Suprapubic skin (tissue), 4 donors: Measurements from ENCODE around the gene PJVK. TPM values are rescaled to one million over a fixed set of nuclear protein-coding genes. Genes with fewer than 3 reads are reported as not detected.

ENCODE experiments used
- DNase-seq, 2 donors: peaks; one replicate each; pipeline ENCODE4 v3.0.0-alpha.2; 2019; ENCODE audit warnings: low spot score in 2 of 2
- H3K27ac ChIP-seq: fragments of 200-600 bp; sonication (generic); one replicate; pipeline ENCODE4 v1.5.1; 2019
- H3K27me3 ChIP-seq: fragments of 200-600 bp; sonication (generic); one replicate; pipeline ENCODE4 v1.5.1; 2019
- H3K36me3 ChIP-seq: fragments of 200-600 bp; sonication (generic); one replicate; pipeline ENCODE4 v1.5.1; 2019
- H3K4me1 ChIP-seq: fragments of 200-600 bp; sonication (generic); one replicate; pipeline ENCODE4 v1.5.1; 2019
- H3K4me3 ChIP-seq: fragments of 200-600 bp; sonication (generic); one replicate; pipeline ENCODE4 v1.5.1; 2019; ENCODE audit warnings: mild to moderate bottlenecking
- H3K9me3 ChIP-seq: fragments of 200-600 bp; sonication (generic); one replicate; pipeline ENCODE4 v1.5.1; 2019
- EP300 ChIP-seq: sonication (generic); formaldehyde crosslinking; IDR thresholded peaks from one replicate; pipeline ENCODE4 v1.6.1; 2017; ENCODE audit warnings: antibody characterized with exemption
- POLR2A ChIP-seq, 2 donors: fragments of 450-650 bp; IDR thresholded peaks; one replicate each; pipeline ENCODE4 v1.6.1; 2017; ENCODE audit warnings: antibody characterized with exemption in 2 of 2, mild to moderate bottlenecking in 2 of 2, moderate library complexity in 2 of 2
- POLR2AphosphoS5 ChIP-seq, 3 donors: sonication (generic); formaldehyde crosslinking; IDR thresholded peaks; one replicate each; pipeline ENCODE4 v1.6.1; 2017; ENCODE audit warnings: antibody characterized with exemption in 3 of 3
- WGBS: methylation state at CpG from one replicate; pipeline ENCODE4 v1.1.5; 2018; 5-methylcytosine and 5-hydroxymethylcytosine counted together
- total RNA-seq, 4 donors: library from RNA; depleted of rRNA; stranded (reverse); fragments of >200 nt; gene quantifications; one replicate each; pipeline ENCODE4 v1.1.0, GENCODE V29; 2016
- TF ChIP-seq, protein P1 (sequence below), 2 donors: fragments of 200-600 bp in 1 of 2; fragments of 450-650 bp in 1 of 2; sonication (generic) in 1 of 2; IDR thresholded peaks; one replicate each; pipeline ENCODE4 v1.5.1; 2016 to 2019; ENCODE audit warnings: antibody characterized with exemption in 2 of 2, mild to moderate bottlenecking in 1 of 2, moderate library complexity in 1 of 2

The PJVK gene
- total RNA-seq, 4 donors from 2014 or later = 1.7 to 6.6 (median 2.7) TPM

DNA sequence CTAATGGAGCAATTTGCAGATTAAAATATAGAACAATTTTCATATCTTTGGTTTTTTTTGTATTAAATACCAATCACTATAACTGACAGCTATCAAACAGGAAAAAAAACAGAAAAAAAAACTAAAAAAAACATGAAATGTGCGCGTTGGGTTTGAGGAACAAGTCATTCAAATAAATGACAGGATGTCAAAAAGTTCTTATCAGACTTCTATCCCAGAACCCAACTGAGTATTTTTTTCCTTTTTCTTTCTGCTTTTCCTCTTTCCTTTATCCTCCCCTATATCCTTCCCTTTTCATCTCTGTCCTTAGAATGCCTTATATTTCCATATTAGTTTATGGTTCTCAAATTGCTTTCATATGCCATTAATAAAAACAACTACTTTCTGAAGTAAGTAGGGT is 14.5 kb upstream of the PJVK start:
- H3K9me3 ChIP-seq = no peaks in the 10 kb centered on the region
- H3K36me3 ChIP-seq = peaks cover 80% of the 10 kb centered on the region
- H3K27me3 ChIP-seq = no peaks in the 10 kb centered on the region
- 90% methylated on average over 2 of the region's 2 CpGs for WGBS
- TF ChIP-seq, protein P1, sequence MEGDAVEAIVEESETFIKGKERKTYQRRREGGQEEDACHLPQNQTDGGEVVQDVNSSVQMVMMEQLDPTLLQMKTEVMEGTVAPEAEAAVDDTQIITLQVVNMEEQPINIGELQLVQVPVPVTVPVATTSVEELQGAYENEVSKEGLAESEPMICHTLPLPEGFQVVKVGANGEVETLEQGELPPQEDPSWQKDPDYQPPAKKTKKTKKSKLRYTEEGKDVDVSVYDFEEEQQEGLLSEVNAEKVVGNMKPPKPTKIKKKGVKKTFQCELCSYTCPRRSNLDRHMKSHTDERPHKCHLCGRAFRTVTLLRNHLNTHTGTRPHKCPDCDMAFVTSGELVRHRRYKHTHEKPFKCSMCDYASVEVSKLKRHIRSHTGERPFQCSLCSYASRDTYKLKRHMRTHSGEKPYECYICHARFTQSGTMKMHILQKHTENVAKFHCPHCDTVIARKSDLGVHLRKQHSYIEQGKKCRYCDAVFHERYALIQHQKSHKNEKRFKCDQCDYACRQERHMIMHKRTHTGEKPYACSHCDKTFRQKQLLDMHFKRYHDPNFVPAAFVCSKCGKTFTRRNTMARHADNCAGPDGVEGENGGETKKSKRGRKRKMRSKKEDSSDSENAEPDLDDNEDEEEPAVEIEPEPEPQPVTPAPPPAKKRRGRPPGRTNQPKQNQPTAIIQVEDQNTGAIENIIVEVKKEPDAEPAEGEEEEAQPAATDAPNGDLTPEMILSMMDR (IDR thresholded peaks at IDR 0.05) = no peak
- TF ChIP-seq EP300 (no peak), POLR2A (IDR thresholded peaks at IDR 0.05) (no peak), POLR2AphosphoS5 (IDR thresholded peaks at IDR 0.05) (no peak)
- H3K4me1 ChIP-seq = no peaks in the 10 kb centered on the region
- no peak overlapping the region for H3K4me3 ChIP-seq
- DNase-seq = no peak
- no peak overlapping the region for H3K27ac ChIP-seq

DNA sequence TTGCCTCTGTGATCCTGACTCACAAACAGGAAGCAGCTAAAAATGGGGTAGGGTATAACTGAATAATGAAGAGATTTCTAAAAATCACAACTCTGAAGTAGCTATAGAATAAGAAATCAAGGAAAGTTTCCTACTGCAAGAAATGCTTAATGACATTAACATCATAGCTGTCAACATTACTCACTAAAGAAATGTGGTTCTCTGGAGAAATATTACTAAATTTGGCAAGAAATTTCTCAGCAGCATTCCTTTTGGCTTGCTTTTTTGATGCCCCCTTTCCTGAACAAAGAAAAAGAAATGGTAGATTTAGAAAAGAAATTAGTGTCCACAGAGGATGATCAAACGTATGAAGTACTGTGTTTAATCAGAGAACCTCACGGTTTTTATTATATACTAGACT is 9.8 kb upstream of the PJVK start:
- Histone ChIP-seq H3K4me1 (no peaks in the 10 kb centered on the region), H3K27me3 (no peaks in the 10 kb centered on the region), H3K27ac (no peak overlapping the region), H3K9me3 (no peaks in the 10 kb centered on the region), H3K4me3 (no peak overlapping the region), H3K36me3 (peaks cover 81% of the 10 kb centered on the region)
- TF ChIP-seq, protein P1 (IDR thresholded peaks at IDR 0.05) = no peak
- TF ChIP-seq POLR2A (IDR thresholded peaks at IDR 0.05) = no peak
- no peak for TF ChIP-seq POLR2AphosphoS5 (IDR thresholded peaks at IDR 0.05)
- TF ChIP-seq EP300 = no peak
- 89% methylated on average over 2 of the region's 2 CpGs for WGBS
- DNase-seq = no peak

- TF ChIP-seq, protein P1 (IDR thresholded peaks at IDR 0.05) = no peak
- Histone ChIP-seq H3K27me3 (no peaks in the 10 kb centered on the region), H3K4me1 (peaks cover 32% of the 10 kb centered on the region), H3K9me3 (no peaks in the 10 kb centered on the region), H3K4me3 (no peak overlapping the region), H3K36me3 (peaks cover 31% of the 10 kb centered on the region), H3K27ac (no peak overlapping the region)
- 81% methylated on average over 4 of the region's 4 CpGs for WGBS
- DNase-seq = no peak
These were observed 2.1 kb upstream of the PJVK start for GRCh38 chr2:178448968-178449661.

DNA sequence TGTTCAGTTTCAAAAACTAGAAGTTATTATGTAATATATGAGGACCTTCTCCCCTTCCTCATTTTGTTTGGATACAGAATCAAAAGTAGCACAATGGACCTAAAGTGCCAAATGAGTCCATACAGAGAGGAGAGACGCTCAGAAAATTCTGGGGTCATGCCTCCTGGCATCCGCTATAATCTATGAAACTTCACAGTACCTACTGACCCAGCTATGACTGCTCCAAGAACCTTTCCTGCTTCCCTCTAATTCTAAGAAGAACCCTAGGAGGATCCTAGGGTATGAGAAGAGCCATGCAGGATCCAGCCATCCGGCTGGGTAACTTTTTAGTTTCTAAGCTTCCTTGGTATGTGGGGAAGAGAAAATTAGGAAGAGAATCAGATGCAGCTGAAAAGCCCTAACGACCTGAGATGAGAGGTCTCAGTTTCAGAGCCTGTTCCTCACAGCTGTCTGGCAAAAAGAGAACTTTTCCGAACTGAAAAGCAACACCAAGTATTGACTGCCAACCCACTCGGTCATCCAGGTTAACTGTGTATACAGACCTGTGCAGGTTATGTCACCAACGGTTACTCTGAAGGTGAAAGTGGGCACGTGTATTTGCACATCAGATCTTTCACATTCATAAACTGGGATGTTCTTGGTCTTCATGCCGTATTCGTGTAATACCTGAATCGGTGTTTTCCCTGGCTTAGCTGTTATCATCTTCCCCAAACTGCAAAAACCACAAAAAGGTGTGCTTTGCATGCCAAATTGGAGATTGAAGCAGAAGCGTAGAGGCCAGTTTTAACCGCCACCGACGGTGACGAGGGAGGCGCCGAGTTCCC is 1.3 kb upstream of the PJVK start:
- Histone ChIP-seq H3K9me3 (no peaks in the 10 kb centered on the region), H3K27ac (peak overlapping the region; percentile 100), H3K4me1 (peaks cover 32% of the 10 kb centered on the region), H3K4me3 (peak overlapping the region; percentile 99), H3K27me3 (no peaks in the 10 kb centered on the region), H3K36me3 (peaks cover 23% of the 10 kb centered on the region)
- TF ChIP-seq, protein P1 (IDR thresholded peaks at IDR 0.05) = no peak
- TF ChIP-seq POLR2A (IDR thresholded peaks at IDR 0.05) = no peak
- no peak for TF ChIP-seq POLR2AphosphoS5 (IDR thresholded peaks at IDR 0.05)
- no peak for TF ChIP-seq EP300
- DNase-seq = no peak
- WGBS = 7% methylated on average over 18 of the region's 18 CpGs

GRCh38 chr2:178450524-178450773 is 729 bp upstream of the PJVK start:
- Histone ChIP-seq H3K27me3 (no peaks in the 10 kb centered on the region), H3K9me3 (no peaks in the 10 kb centered on the region), H3K4me3 (peak overlapping the region; percentile 99), H3K4me1 (peaks cover 32% of the 10 kb centered on the region), H3K36me3 (peaks cover 19% of the 10 kb centered on the region), H3K27ac (peak overlapping the region; percentile 100)
- WGBS = 0% methylated on average over 1 of the region's 25 CpGs
- TF ChIP-seq EP300 (no peak), POLR2AphosphoS5 (IDR thresholded peaks at IDR 0.05) (no peak), POLR2A (IDR thresholded peaks at IDR 0.05) (no peak)
- TF ChIP-seq, protein P1 (IDR thresholded peaks at IDR 0.05) = no peak
- peak in 1 of 2 donors; percentile 86 for DNase-seq
